ENCODE results near the gene WASF3.

The WASF3 gene

DNA sequence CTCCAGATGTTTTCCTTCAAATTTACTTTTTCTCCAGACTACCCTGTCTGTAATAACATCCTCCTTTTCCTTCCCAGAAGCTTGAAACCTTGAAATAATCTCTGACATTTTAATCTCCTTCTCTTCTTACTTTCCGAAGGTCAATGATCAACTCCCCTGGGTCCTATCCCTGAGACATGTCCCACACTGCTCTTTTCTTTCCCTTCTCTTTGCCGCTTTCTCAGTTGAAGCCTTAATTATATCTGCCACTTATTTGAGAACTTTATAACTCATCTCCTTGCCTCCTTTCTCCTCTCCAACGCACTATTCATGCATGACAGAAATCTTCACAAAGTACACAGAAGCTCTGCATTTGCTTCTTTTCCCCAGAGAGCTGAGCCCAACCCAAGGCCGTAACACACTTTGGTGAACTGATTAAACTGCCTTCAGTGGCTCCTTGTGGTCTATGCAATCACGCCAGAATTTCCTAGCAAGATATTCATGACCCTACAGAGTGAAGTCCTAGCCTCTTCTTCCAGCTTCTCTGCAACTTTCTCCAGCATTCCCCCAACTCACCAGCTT lies 9.2 kb upstream of the WASF3 start:
- no peak for DNase-seq

- DNase-seq = no peak
Measured at GRCh38 chr13:26549713-26550112, 7.8 kb upstream of the WASF3 start.

- no peak for DNase-seq
Measured at GRCh38 chr13:26551255-26551860, 6.1 kb upstream of the WASF3 start.

DNA sequence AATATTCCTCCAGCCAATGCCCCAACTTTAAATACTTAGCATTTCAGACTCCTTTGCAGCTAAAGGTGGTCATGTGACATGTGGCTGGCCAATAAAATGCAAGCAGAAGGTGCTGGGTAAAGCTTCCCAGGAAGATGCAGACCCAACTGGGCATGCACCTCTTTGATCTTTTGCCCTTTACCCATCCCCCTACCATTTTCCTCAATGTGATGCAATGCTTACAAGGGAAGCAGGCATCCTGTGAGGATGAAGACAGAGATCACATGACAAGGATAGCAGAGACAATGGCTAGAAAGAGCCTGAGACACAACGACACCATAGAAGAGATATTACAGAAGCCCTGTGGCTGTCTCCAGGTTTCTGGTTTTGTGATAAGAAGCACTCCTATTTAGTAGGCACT lies 2.1 kb upstream of the WASF3 start:
- DNase-seq = no peak

DNA sequence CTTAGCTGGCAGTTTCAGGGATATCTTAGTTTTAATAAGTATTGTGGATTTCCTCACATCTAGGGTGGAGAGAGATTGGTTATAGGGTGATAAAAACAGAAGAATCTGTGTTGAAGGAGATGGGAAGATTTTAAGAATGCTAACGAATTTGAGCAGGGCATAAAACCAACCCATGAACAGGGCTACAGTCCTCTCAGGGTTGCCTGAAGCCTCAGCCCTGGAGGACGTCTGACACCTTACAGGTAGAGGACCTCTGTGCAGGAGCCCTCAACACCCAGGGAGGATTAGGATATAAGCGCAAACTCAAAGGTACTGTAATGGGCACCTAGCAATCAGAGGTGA lies 461 bp upstream of the WASF3 start:
- DNase-seq = no peak

DNA sequence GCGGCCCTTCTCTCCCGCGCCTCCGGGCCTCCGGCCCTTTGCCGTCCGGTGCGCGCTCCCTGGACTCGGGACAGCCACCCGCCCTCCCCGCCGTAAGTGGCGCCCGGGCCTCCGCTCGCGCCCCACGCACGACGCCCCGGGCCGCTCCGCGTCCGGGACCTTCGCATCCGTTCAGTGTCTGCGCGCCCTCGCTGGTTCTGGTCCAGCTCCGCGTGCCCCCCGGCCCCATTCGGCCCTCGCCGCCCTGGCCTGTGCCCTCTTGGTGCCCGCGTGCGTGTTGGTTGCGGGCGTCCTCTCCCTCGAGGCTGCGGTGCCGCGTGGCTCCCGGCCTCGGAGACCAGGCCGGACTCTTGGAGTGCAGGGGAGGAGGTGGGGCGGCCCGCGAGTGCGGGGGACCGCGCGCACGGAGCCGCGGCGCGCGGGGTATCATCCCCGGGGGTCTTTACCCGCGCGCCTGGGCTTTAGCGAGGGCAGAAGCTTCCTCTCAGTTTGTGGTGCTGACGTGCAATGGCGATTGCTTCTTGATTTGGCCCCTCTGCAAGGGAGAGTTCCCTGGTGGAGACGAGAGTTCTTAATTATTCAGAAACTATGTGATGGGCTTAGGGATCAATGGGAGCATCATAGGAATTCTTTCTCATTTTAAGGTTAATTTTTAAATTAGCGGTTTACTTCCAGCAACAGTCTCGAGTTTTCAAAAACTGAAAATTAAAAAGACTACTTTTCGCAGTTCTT lies 757 bp downstream of the WASF3 start:
- no peak for DNase-seq

- DNase-seq = no peak
Measured at GRCh38 chr13:26558987-26559386, 1.5 kb downstream of the WASF3 start.

GRCh38 chr13:26560456-26560855 lies 3.0 kb downstream of the WASF3 start:
- no peak for DNase-seq

- DNase-seq = no peak
Measured at GRCh38 chr13:26561067-26561466, 3.6 kb downstream of the WASF3 start.

GRCh38 chr13:26561651-26562511 lies 4.4 kb downstream of the WASF3 start:
- DNase-seq = no peak

DNA sequence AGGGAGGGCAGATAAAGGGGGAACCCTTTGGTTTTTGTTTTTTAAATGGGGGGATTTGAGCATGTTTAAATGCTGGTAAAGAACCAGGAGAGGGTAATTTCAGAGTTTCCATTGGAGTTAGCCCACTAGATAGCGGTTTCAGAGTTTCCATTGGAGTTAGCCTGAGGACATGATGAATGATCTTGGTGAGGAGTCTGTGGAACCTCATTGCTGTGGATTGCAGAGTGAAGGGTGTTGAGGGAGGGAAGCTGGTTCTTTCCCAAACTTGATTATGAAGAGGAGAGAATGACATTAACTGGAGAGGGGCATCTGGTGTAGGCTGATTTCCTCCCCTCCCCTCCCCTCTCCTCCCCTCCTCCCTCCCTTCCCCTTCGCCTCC lies 5.0 kb downstream of the WASF3 start:
- DNase-seq = no peak

- DNase-seq = no peak
Measured at GRCh38 chr13:26563713-26564112, 6.2 kb downstream of the WASF3 start.

GRCh38 chr13:26568132-26568815 lies 10.8 kb downstream of the WASF3 start:
- DNase-seq = no peak

- no peak for DNase-seq
Measured at GRCh38 chr13:26571518-26571917, 14.0 kb downstream of the WASF3 start.

- DNase-seq = no peak
Measured at GRCh38 chr13:26575244-26575643, 17.8 kb downstream of the WASF3 start.

- DNase-seq = no peak
Measured at GRCh38 chr13:26579580-26579979, 22.1 kb downstream of the WASF3 start.

GRCh38 chr13:26583662-26584061 lies 26.2 kb downstream of the WASF3 start:
- no peak for DNase-seq

DNA sequence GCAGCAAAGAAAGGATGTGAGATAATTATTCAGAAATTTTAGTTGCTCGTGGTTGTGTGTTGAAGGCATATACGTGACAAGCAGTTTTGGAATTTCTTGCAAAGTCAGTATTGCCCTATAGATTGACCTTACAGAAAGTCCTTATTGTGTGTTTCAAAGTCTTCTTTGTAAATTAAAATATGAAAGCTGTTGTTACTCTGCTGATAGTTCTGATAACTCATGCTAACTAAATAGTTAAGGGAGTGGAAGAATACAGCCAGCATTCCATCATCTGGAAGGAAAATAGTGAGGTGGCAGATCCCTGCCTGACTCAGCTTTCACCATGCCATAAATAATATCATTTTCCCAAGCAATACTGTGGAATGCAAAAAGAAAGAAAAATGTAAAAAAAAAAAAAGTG lies 27.2 kb downstream of the WASF3 start:
- no peak for DNase-seq

- DNase-seq = no peak
Measured at GRCh38 chr13:26585136-26585535, 27.7 kb downstream of the WASF3 start.

- no peak for DNase-seq
Measured at GRCh38 chr13:26587251-26587650, 29.8 kb downstream of the WASF3 start.

- DNase-seq = no peak
Measured at GRCh38 chr13:26589226-26589625, 31.7 kb downstream of the WASF3 start.

DNA sequence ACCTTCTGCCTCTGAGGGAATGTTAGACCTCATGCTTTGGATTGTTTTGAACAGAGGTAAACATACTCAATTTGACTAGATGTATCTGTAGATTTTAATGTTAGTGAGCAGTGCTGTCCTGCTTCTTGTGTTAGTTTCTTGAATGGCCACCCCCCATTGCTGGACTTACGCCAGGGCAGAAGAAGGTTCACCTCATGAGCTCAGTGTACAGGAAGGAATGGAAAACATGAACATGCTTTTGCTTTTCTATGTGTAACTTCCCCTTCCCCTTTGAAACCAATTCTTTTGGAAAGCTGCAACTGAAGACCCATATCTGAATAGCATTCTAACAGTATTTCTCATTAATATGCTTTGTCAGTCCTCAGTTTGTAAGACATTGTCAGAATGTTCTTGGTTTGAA lies 32.3 kb downstream of the WASF3 start:
- no peak for DNase-seq

GRCh38 chr13:26590379-26590778 lies 32.9 kb downstream of the WASF3 start:
- DNase-seq = no peak

Measured in CD4-positive, alpha-beta T cell treated with Interleukin-17A for 1 hour (primary cell).